Measurements from ENCODE around the gene COL18A1. TPM values are rescaled to one million over a fixed set of nuclear protein-coding genes. Genes with fewer than 3 reads are reported as not detected.
"Not testable (repeated sequence)": the region's sequence is repeated elsewhere in the genome, so short reads cannot be mapped to it uniquely, and the experiment has no call there.

COL18A1 gene
- total RNA-seq = 6.5 and 7.8 TPM in 2 replicates

- intact Hi-C loops (cut with micrococcal nuclease) = no loop called here
Observed at GRCh38 chr21:45404730-45405270, at the start of gene COL18A1. TSS of gene COL18A1 (plus strand) at chr21:45405165. CDS start at chr21:45405231, 66 bp downstream.

GRCh38 chr21:45355573-45355972 lies 49.4 kb upstream of the COL18A1 start:
- intact Hi-C loops (cut with micrococcal nuclease) = loop anchor here (10.0 kb wide), 1 partner anchor 79 kb away; no protein-coding TSS in a partner anchor

DNA sequence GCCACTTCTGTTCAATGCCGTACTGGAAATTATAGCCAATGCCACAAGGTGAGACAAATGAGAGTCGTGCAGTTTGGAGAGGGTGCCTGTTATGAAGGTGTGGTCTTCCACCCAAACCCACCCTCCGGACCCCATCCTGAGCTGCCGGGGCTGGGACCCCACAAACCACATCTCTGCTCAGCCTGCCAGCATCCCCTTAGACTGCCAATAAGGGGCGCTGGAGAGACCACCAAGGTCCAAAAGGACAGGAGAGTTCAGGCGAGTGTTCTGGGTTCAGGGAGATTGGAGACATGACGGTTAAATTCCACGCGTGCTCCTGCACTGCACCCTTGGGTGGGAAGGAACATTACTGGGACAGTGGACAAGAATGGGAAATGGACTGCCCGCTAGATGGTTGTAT lies 48.7 kb upstream of the COL18A1 start:
- intact Hi-C loops (cut with micrococcal nuclease) = loop anchor here (10.0 kb wide), 1 partner anchor 79 kb away; no protein-coding TSS in a partner anchor

- intact Hi-C loops (cut with micrococcal nuclease) = loop anchor here (10.0 kb wide), 1 partner anchor 78 kb away; no protein-coding TSS in a partner anchor
Observed at GRCh38 chr21:45356653-45357435, 48.1 kb upstream of the COL18A1 start.

DNA sequence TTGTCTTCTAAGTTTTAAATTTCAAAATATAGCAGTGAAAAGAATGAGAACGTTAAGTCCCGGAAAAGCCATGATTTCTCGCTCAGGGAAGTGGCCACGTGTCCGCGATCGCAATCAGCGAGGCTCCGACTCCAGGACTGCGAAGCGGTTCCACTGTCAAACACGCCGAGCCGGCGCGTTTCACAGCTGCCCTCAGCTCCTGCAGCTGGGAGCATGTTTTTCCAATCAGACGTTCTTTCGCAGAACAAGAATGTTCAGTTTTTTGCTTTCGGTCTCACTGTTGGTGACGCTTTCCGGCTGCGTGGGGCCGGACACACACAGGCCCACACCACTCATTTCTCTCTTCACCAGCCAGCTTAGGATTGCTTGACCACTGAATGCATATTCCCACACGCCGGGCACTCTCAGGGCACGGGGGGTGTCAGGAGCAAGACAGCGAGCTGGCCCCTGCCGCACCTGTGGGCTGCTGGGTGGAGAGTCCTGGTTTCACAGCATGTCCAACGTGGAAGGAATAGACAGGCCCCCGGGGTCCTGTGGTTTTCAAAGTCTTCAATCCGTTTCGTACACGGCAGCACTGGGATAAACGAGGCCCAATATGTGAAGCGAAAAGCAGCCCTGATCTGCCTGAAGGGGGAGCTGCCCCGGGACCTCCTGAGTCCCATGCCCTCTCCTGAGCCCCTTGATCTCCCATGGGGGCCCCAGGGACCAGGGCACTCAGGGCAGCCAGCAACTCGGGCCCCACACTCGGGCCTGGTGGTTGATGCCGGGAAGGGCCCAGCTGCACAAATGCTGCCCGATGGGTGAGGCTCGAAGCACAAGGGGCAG lies 47.3 kb upstream of the COL18A1 start:
- intact Hi-C loops (cut with micrococcal nuclease) = loop anchor here (10.0 kb wide), 1 partner anchor 77 kb away; no protein-coding TSS in a partner anchor

- intact Hi-C loops (cut with micrococcal nuclease) = loop anchor here (10.0 kb wide), 1 partner anchor 77 kb away; no protein-coding TSS in a partner anchor
Observed at GRCh38 chr21:45358261-45358670, 46.7 kb upstream of the COL18A1 start.

- intact Hi-C loops (cut with micrococcal nuclease) = loop anchor here (10.0 kb wide), 1 partner anchor 76 kb away; no protein-coding TSS in a partner anchor
Observed at GRCh38 chr21:45358711-45359310, 46.2 kb upstream of the COL18A1 start.

DNA sequence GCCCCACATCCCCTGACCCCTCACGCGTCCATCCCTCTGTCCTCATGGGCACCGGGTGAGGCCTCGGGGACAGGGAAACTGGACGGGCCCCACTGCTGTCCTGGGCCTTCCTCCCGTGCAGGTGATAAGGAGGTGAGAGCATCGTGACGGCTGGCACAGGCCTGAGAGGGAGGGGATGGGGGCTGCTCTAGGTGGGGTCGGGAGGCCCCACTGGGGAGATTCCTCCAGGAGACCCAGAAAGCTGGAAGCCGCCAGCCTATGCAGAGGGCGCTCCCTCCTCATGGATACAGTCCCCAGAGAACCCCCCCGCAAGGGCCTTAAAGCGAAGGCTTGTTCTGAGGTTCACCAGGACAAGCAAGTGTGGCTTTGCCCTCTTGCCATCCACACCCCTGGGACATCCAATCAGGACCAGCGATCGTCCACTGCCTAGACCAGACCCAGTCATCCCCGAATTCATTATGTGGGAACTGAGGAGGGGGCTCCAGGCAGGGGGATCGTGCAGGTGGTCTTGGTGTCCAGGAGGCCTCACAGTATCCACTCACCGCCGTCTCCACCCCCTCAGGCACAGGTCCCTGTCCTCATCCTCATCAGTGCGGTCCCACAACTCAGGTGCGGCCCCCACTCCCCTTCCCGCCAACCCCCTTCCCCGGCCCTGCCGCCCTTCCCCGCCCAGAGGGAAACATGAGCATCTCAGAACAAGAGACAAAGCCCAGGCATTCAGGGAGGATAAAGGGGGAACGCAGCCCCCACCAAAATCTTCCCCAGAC lies 45.3 kb upstream of the COL18A1 start:
- intact Hi-C loops (cut with micrococcal nuclease) = loop anchor here (10.0 kb wide), 1 partner anchor 75 kb away; no protein-coding TSS in a partner anchor

- intact Hi-C loops (cut with micrococcal nuclease) = no loop called here
Observed at GRCh38 chr21:45361033-45361997, 43.6 kb upstream of the COL18A1 start.

DNA sequence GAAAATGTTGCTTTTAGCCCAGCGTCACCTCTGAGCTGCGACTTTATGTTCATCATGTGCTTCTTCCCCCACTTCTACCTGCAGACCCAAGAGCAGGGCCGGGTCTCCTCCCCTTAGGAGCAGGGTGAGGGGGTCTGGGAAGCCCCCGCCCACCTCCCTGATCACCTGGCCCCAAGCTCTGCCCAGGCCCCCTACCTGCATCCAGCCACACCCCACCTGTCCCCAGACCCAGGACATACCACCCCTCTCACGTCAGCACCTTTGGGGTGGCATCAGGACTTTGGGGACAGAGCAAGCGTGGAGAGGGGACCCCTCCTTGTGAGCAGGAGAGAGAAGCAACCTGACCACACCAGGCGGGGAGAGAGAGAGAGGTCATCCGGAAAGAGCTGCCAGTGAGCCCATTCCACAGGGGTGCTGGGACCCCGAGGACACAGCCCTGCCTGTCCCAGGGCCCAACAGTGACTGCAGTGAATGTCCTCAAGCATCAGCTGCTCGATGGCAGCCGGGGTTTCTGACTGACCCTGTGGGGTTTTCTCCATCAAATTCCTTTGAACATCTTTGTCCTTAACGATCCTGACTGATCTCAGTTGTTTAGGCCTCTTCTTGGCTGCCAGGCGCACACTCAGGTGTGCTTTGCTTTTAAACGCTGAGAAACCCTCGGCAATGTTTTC lies 42.8 kb upstream of the COL18A1 start:
- intact Hi-C loops (cut with micrococcal nuclease) = no loop called here

DNA sequence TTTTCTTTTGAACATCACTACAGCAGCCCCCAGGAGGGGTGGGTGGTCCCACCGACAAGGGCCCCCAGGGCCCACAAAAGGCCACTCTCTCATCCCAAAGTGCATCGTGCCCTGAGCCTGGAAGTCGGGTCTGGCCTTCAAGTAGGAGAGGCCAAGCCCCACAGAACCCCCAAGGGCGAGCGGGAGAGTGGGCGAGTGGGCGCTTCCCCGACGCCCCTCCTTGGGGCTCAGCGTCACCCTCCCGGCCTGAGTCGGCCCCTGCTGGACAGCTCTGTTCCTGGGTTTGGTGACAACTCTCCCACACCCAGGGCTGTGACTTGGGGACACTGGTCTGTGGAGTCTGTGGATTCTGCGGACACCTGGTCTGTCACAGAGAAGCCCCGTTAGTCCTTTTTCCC lies 42.2 kb upstream of the COL18A1 start:
- intact Hi-C loops (cut with micrococcal nuclease) = no loop called here

DNA sequence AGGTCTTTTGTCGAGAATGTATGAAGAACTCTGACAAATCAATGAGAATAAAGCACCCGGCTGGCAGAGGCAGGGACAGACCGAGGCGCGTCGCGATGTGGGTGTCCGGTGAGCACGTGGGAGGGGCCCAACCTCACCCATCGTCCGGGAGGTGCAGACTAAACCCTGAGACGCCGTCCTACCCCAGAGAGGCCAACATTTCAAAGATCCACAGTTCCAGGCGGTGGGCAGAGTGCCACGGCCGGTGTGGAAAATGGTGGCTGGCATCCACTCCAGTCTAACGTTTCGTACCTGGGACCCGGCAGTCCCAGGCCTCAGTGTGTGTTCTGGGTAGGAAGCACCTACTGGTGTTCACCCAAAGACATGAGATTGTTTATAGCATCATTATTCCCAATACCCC lies 41.7 kb upstream of the COL18A1 start:
- intact Hi-C loops (cut with micrococcal nuclease) = not testable (repeated sequence)

DNA sequence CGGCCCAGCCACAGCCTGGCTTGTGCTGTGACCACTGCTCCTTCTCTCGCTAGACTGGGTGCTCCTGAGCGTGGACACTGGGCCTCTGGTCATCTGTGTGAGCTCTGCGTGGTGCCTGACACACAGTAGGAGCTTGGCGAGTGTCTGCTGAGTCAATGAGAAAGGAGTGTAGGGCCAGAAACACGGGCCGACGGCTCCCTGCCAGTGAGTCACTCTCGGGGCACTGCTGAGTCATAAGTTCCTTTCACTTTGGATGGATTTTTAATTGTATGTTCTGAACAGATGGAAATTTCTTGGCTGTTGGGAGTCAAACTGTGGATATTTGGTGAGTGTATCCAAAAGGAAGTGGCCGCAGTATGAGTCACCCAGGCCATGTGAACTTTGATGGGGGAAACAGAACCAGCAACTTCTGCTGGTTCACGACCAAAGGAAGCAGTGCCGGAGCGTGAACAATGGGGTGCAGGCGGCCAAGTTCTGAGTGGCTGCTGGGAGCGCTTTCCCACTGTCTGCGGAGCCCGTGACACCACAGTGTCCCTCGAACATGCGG lies 41.0 kb upstream of the COL18A1 start:
- intact Hi-C loops (cut with micrococcal nuclease) = no loop called here

GRCh38 chr21:45364468-45365185 lies 40.3 kb upstream of the COL18A1 start:
- intact Hi-C loops (cut with micrococcal nuclease) = no loop called here

DNA sequence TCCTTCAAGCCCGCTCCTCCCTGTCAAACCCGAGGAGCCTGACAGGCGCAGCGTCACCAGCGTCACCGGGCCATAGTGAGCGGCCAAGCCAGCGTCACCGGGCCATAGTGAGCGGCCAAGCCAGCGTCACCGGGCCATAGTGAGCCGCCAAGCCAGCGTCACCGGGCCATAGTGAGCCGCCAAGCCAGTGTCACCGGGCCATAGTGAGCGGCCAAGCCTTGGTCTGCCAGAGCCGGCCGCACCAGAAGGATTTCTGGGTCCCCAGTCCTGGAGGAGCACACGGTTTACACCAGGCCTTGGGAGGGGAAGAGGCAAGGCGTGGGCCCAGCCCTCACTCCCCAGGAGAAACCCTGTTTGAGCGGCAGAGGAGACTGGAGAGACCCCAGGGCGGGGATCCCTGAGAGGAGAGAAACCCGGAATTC lies 39.8 kb upstream of the COL18A1 start:
- intact Hi-C loops (cut with micrococcal nuclease) = no loop called here

GRCh38 chr21:45365608-45366241 lies 39.2 kb upstream of the COL18A1 start:
- intact Hi-C loops (cut with micrococcal nuclease) = no loop called here

- intact Hi-C loops (cut with micrococcal nuclease) = no loop called here
Observed at GRCh38 chr21:45366476-45366875, 38.5 kb upstream of the COL18A1 start.
